Mononuclear cell (primary cell): Measurements from ENCODE around the gene MRPL58. TPM values are rescaled to one million over a fixed set of nuclear protein-coding genes. Genes with fewer than 3 reads are reported as not detected.
A peak's percentile ranks its signal among the peaks of the same experiment; 100 is the strongest.
"Not testable (repeated sequence)": the region's sequence is repeated elsewhere in the genome, so short reads cannot be mapped to it uniquely, and the experiment has no call there.

Experiments
- H3K27me3 ChIP-seq: 2 replicates; pipeline ENCODE4 v1.6.0; 2011; ENCODE audit warnings: low read length, control low read depth; ENCODE audit not compliant: insufficient read depth
- H3K4me1 ChIP-seq: 2 replicates; pipeline ENCODE4 v1.5.1; 2011; ENCODE audit warnings: mild to moderate bottlenecking, low read length, control low read depth; ENCODE audit not compliant: insufficient read depth
- H3K4me3 ChIP-seq: 2 replicates; pipeline ENCODE4 v1.5.1; 2011; ENCODE audit warnings: mild to moderate bottlenecking, low read length, moderate library complexity
- H3K9me3 ChIP-seq: 2 replicates; pipeline ENCODE4 v1.5.1; 2011; ENCODE audit warnings: low read depth, mild to moderate bottlenecking, control low read depth, low read length
- total RNA-seq: library from RNA; depleted of rRNA; stranded (reverse); fragments of >200 nt; gene quantifications from one replicate; pipeline ENCODE4 v1.2.3, GENCODE V29; 2012

The MRPL58 gene
- total RNA-seq, 1 donor = 8.6 TPM

GRCh38 chr17:75043789-75044188, 31.3 kb downstream of the MRPL58 start:
- H3K9me3 ChIP-seq, H3K27me3 ChIP-seq, H3K4me3 ChIP-seq: not testable (repeated sequence)
- peaks cover 20% of the 10 kb centered on the region for H3K4me1 ChIP-seq

- Histone ChIP-seq H3K4me1 (peaks cover 25% of the 10 kb centered on the region), H3K27me3 (no peaks in the 10 kb centered on the region), H3K4me3 (no peak overlapping the region), H3K9me3 (no peaks in the 10 kb centered on the region)
Measured at GRCh38 chr17:75044716-75045115, 32.2 kb downstream of the MRPL58 start.

GRCh38 chr17:75045946-75046406, 33.5 kb downstream of the MRPL58 start:
- peaks cover 25% of the 10 kb centered on the region for H3K4me1 ChIP-seq
- not testable (repeated sequence) for H3K9me3 ChIP-seq, H3K27me3 ChIP-seq
- peak overlapping the region; percentile 92 for H3K4me3 ChIP-seq

GRCh38 chr17:75046407-75047289, 34.2 kb downstream of the MRPL58 start, which contains the start of the genes ATP5PD and KCTD2:
TSS of gene ATP5PD (minus strand) at chr17:75046969. CDS start at chr17:75042650, 4,319 bp downstream.
TSS of gene KCTD2 (plus strand) at chr17:75047225. CDS start at chr17:75047251, 26 bp downstream.
- Histone ChIP-seq H3K9me3 (no peaks in the 10 kb centered on the region), H3K27me3 (no peaks in the 10 kb centered on the region), H3K4me3 (peak within 1 kb of the TSS; percentile 92), H3K4me1 (peaks cover 25% of the 10 kb centered on the region)

- H3K4me3 ChIP-seq = peak overlapping the region; percentile 92
- no peaks in the 10 kb centered on the region for H3K9me3 ChIP-seq
- H3K4me1 ChIP-seq = peaks cover 25% of the 10 kb centered on the region
- no peaks in the 10 kb centered on the region for H3K27me3 ChIP-seq
Measured at GRCh38 chr17:75047398-75048098, 35.1 kb downstream of the MRPL58 start.

- H3K4me1 ChIP-seq = peaks cover 25% of the 10 kb centered on the region
- peak overlapping the region; percentile 92 for H3K4me3 ChIP-seq
- no peaks in the 10 kb centered on the region for H3K9me3 ChIP-seq
Measured at GRCh38 chr17:75048249-75048878, 35.9 kb downstream of the MRPL58 start.

GRCh38 chr17:75049057-75049456, 36.6 kb downstream of the MRPL58 start:
- Histone ChIP-seq H3K27me3 (no peaks in the 10 kb centered on the region), H3K4me1 (peaks cover 25% of the 10 kb centered on the region)

More at GRCh38 chr17:75048249-75048878, 35.9 kb downstream of the MRPL58 start:
- no peaks in the 10 kb centered on the region for H3K27me3 ChIP-seq

GRCh38 chr17:75049706-75050105, 37.2 kb downstream of the MRPL58 start:
- H3K4me1 ChIP-seq = peaks cover 25% of the 10 kb centered on the region
- no peaks in the 10 kb centered on the region for H3K9me3 ChIP-seq
- H3K27me3 ChIP-seq = no peaks in the 10 kb centered on the region
- no peak overlapping the region for H3K4me3 ChIP-seq

More at GRCh38 chr17:75049057-75049456, 36.6 kb downstream of the MRPL58 start:
- Histone ChIP-seq H3K9me3 (no peaks in the 10 kb centered on the region), H3K4me3 (no peak overlapping the region)

GRCh38 chr17:75051941-75052340, 39.5 kb downstream of the MRPL58 start:
- Histone ChIP-seq H3K9me3 (no peaks in the 10 kb centered on the region), H3K4me3 (no peak overlapping the region), H3K4me1 (peaks cover 18% of the 10 kb centered on the region), H3K27me3 (no peaks in the 10 kb centered on the region)

- H3K9me3 ChIP-seq = no peaks in the 10 kb centered on the region
- no peaks in the 10 kb centered on the region for H3K27me3 ChIP-seq
- H3K4me3 ChIP-seq = no peak overlapping the region
- H3K4me1 ChIP-seq = no peaks in the 10 kb centered on the region
Measured at GRCh38 chr17:75059369-75060345, 47.2 kb downstream of the MRPL58 start.

GRCh38 chr17:75060434-75061054, 48.1 kb downstream of the MRPL58 start:
- Histone ChIP-seq H3K9me3 (no peaks in the 10 kb centered on the region), H3K27me3 (no peaks in the 10 kb centered on the region), H3K4me3 (no peak overlapping the region), H3K4me1 (peaks cover under 1% of the 10 kb centered on the region)

GRCh38 chr17:75061055-75061438, 48.6 kb downstream of the MRPL58 start:
- Histone ChIP-seq H3K9me3 (no peaks in the 10 kb centered on the region), H3K27me3 (no peaks in the 10 kb centered on the region), H3K4me3 (no peak overlapping the region), H3K4me1 (peaks cover 5% of the 10 kb centered on the region)

GRCh38 chr17:75061618-75062017, 49.1 kb downstream of the MRPL58 start:
- no peaks in the 10 kb centered on the region for H3K9me3 ChIP-seq
- H3K4me1 ChIP-seq = peaks cover 5% of the 10 kb centered on the region
- no peak overlapping the region for H3K4me3 ChIP-seq
- H3K27me3 ChIP-seq = no peaks in the 10 kb centered on the region

- Histone ChIP-seq H3K4me1 (peaks cover 11% of the 10 kb centered on the region), H3K4me3 (no peak overlapping the region), H3K9me3 (no peaks in the 10 kb centered on the region), H3K27me3 (no peaks in the 10 kb centered on the region)
Measured at GRCh38 chr17:75063201-75063600, 50.7 kb downstream of the MRPL58 start.
